ENCODE measurements around the gene GRXCR2. TPM values are rescaled to one million over a fixed set of nuclear protein-coding genes. Genes with fewer than 3 reads are reported as not detected.
"Not testable (repeated sequence)": the region's sequence is repeated elsewhere in the genome, so short reads cannot be mapped to it uniquely, and the experiment has no call there.

Gene GRXCR2
- total and polyA plus RNA-seq, 12 donors: 0.60 to 15.1 (median 1.7) TPM; not detected in 2

DNA sequence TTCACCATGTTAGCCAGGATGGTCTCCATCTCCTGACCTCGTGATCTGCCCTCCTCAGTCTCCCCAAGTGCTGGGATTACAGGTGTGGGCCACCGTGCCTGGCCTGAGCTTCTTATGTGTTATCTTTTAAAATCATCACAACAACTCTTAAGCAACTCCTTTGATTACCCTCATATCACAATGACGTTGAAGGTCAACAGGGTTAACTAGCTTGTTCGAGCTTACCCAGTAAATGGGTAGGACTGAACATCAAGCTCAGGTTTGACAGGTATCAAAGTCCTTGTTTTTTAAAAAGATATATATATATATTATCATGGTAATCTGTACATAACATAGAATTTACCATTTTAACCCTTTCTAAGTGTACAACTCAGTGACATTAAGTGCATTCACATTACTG lies 3.1 kb downstream of the GRXCR2 start:
- intact Hi-C loops (cut with DNase I): loop anchor here in 1 of 10 donors (5.0 kb wide), 1 partner anchor 322 kb away; no protein-coding TSS in a partner anchor

DNA sequence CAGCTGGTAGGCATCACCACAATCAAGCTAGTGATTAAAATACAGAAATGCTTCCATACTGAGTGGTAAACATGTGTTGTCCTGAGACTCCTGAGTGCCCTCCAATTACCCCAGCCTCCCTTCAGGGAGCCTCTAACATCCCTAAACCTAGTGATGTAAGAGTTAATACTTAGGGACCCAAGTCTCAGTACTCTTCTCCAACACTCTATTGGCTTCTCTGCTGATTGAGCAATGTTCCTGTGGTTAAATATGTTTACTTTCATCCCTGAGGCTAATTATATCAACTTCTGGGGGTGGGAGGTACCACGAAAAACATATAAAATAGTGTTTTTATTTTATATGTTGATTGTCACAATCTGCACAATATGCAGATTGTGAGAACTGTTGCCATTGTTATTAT lies 5.0 kb downstream of the GRXCR2 start:
- DNase-seq: no peak
- H3K9me3 ChIP-seq: no peaks in the 10 kb centered on the region
- no peak overlapping the region for H3K4me3 ChIP-seq
- H3K27ac ChIP-seq: no peak overlapping the region
- ATAC-seq: no peak
- no peaks in the 10 kb centered on the region for H3K27me3 ChIP-seq
- no peaks in the 10 kb centered on the region for H3K36me3 ChIP-seq
- intact Hi-C loops (cut with DNase I): loop anchor here in 1 of 10 donors (5.0 kb wide), 1 partner anchor 321 kb away; no protein-coding TSS in a partner anchor
- TF ChIP-seq, protein P1, sequence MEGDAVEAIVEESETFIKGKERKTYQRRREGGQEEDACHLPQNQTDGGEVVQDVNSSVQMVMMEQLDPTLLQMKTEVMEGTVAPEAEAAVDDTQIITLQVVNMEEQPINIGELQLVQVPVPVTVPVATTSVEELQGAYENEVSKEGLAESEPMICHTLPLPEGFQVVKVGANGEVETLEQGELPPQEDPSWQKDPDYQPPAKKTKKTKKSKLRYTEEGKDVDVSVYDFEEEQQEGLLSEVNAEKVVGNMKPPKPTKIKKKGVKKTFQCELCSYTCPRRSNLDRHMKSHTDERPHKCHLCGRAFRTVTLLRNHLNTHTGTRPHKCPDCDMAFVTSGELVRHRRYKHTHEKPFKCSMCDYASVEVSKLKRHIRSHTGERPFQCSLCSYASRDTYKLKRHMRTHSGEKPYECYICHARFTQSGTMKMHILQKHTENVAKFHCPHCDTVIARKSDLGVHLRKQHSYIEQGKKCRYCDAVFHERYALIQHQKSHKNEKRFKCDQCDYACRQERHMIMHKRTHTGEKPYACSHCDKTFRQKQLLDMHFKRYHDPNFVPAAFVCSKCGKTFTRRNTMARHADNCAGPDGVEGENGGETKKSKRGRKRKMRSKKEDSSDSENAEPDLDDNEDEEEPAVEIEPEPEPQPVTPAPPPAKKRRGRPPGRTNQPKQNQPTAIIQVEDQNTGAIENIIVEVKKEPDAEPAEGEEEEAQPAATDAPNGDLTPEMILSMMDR (IDR thresholded peaks at IDR 0.05): no peak
- H3K4me1 ChIP-seq: no peaks in the 10 kb centered on the region
- 62 to 68% methylated on average over 1 of the region's 1 CpG for WGBS, 2 donors

More for the DNA sequence above, 3.1 kb downstream of the GRXCR2 start:
- no peaks in the 10 kb centered on the region for H3K36me3 ChIP-seq
- no peak overlapping the region for H3K4me3 ChIP-seq
- H3K9me3 ChIP-seq: no peaks in the 10 kb centered on the region
- ATAC-seq: no peak
- H3K27me3 ChIP-seq: no peaks in the 10 kb centered on the region
- no peaks in the 10 kb centered on the region for H3K4me1 ChIP-seq
- no peak for DNase-seq
- TF ChIP-seq, protein P1 (IDR thresholded peaks at IDR 0.05): no peak
- 70 to 82% methylated on average over 4 of the region's 4 CpGs for WGBS, 2 donors
- no peak overlapping the region for H3K27ac ChIP-seq

DNA sequence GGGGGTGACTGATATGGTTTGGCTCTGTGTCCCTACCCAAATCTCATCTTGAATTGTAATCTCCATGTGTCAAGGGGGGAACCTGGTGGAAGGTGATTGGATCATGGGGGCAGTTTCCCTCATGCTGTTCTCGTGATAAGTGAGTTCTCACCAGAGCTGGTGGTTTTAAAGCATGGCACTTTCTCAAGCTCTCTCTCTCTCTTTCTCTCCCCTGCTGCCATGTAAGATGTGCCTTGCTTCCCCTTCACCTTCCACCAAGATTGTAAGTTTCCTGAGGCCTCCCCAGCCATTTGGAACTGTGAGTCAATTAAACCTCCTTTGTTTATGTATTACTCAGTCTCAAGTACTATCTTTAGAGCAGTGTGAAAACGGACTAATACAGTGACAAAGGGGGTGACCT lies 8.4 kb downstream of the GRXCR2 start:
- H3K36me3 ChIP-seq; H3K4me1 ChIP-seq; H3K4me3 ChIP-seq; DNase-seq; H3K9me3 ChIP-seq; H3K27ac ChIP-seq; ATAC-seq; intact Hi-C loops (cut with DNase I); H3K27me3 ChIP-seq: not testable (repeated sequence)
- WGBS, 2 donors: 70 to 77% methylated on average over 2 of the region's 2 CpGs

DNA sequence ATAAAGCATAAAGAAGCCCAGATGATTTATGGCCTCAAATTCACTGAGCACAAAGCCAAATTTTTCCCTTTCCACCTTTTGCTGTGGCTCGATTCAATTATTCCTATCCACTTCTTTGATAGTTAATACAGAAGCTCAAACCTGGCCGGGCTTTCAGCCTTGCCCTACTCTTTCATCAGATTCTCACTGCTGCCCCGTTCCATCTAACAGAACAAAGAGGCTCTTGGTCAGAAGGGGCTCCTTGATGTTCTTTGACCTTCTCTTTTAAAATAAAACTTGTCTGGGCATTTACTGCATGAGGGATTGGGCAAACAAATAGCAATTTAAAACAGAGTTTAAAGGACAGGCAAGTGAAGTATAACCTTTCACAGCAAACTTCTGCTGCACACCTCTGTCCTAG lies 9.8 kb downstream of the GRXCR2 start:
- no peak for DNase-seq
- Histone ChIP-seq H3K4me1 (peaks cover 0 to 6% (median 0%) of the 10 kb centered on the region in 9 donors), H3K27me3 (no peaks in the 10 kb centered on the region), H3K27ac (no peak overlapping the region), H3K36me3 (no peaks in the 10 kb centered on the region), H3K9me3 (no peaks in the 10 kb centered on the region), H3K4me3 (no peak overlapping the region)
- intact Hi-C loops (cut with DNase I): no loop called here
- no peak for ATAC-seq
- TF ChIP-seq, protein P1 (IDR thresholded peaks at IDR 0.05): no peak
- WGBS, 2 donors: 80 to 92% methylated on average over 3 of the region's 3 CpGs

DNA sequence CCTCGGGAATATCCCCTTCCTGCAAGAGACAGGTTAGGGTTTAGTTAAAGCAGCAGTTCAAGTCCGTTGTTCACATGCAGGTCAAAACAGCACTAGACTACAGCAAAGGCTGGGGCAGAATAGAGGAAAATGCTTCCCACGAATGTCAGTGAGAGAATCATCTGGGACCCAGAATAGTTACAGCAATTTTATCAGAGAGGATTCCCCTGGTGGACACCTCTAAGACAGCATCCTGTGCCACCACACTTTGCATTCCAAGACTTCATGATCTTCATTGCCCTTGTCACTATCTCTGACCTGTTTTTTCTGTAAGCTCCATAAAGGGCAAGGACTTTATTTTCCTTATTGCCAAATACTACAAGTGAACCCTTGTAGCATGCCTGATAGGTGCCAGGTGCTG lies 12.9 kb downstream of the GRXCR2 start:
- no peaks in the 10 kb centered on the region for H3K27me3 ChIP-seq
- 63 to 73% methylated on average over 3 of the region's 3 CpGs for WGBS, 2 donors
- intact Hi-C loops (cut with DNase I): no loop called here
- no peaks in the 10 kb centered on the region for H3K9me3 ChIP-seq
- TF ChIP-seq, protein P1 (IDR thresholded peaks at IDR 0.05): no peak
- no peaks in the 10 kb centered on the region for H3K36me3 ChIP-seq
- ATAC-seq (no peak), DNase-seq (no peak)
- no peak overlapping the region for H3K4me3 ChIP-seq
- peaks cover 0 to 18% (median 4%) of the 10 kb centered on the region in 9 donors for H3K4me1 ChIP-seq
- no peak overlapping the region for H3K27ac ChIP-seq

Measured in heart right ventricle (tissue), 16 donors.